GM18861 (cell line): ENCODE data around the gene ACTR5.
"Not testable (repeated sequence)": the region's sequence is repeated elsewhere in the genome, so short reads cannot be mapped to it uniquely, and the experiment has no call there.

Experiments
- ATAC-seq: cut with Tn5 transposase; IDR thresholded peaks from one replicate; pipeline ENCODE4 v1.9.1; 2021; ENCODE audit not compliant: unreplicated experiment

Gene ACTR5

DNA sequence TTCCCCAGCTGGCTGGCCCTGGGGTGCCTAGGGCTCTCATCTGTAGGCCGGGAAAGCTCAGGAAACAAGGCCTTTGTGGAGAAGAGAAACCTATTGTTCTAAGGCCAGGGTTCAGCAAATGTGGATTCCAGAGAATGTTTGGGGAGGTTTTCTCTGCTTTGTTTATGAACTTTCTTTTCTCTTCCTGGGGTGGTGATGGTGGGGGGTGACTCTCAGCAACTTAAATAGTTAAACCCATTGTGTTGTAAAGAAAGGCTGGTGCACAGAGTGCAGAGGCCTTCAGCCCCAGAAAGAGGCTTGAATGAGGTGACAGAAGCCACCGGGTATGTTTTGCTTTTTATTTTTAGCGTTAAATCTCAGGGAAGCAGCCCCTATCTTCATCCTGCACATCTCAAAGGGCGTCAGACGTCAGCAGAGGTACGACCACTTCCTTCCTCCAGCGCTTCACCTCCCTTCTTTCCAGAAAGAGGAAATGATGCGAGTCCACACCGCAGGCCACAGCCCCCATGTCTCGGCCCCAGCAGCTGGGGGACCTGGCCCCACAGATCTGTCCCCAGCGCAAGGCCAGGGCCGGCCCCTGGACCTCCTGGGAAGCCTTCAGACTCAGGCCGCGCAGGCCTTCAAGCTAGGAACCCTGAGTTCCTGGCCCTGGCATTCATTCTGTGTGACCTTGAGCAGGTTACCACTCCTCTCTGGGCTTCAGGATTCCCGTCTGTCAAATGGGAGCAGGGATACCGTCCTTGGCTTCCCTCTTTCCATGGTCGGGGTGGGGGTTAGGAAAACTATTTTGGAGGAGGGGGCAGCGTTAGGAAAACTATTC, 56.6 kb downstream of the ACTR5 start:
- ATAC-seq, result peak; percentile 35

DNA sequence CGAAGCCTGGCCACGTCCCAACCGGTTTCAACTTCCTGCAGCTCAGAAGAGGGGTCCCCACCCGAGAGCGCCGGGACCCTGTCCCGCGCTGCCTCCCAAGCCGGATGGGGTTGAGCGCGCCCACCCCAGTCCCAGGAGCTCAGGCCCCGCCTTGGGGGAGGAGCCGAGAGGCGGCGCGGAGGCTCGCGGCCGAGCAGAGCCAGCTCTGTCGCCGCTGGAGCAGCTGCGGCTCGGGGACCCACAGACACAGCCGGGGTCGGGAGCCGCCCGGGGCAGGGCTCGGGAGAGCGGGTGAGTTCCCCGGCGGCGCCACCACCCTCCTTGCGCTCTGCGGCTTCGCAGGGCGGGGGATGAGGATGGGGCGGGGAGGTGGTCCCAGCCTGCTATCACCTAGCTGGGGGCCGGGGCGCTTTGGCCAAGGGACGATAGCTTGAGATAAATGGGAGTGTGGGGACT, 57.3 kb downstream of the ACTR5 start, which contains the start of gene PPP1R16B:
TSS of gene PPP1R16B (plus strand) at position 196 of the 456 bp plus-strand sequence. CDS start 30,229 bp downstream, outside the sequence.
- no peak for ATAC-seq

DNA sequence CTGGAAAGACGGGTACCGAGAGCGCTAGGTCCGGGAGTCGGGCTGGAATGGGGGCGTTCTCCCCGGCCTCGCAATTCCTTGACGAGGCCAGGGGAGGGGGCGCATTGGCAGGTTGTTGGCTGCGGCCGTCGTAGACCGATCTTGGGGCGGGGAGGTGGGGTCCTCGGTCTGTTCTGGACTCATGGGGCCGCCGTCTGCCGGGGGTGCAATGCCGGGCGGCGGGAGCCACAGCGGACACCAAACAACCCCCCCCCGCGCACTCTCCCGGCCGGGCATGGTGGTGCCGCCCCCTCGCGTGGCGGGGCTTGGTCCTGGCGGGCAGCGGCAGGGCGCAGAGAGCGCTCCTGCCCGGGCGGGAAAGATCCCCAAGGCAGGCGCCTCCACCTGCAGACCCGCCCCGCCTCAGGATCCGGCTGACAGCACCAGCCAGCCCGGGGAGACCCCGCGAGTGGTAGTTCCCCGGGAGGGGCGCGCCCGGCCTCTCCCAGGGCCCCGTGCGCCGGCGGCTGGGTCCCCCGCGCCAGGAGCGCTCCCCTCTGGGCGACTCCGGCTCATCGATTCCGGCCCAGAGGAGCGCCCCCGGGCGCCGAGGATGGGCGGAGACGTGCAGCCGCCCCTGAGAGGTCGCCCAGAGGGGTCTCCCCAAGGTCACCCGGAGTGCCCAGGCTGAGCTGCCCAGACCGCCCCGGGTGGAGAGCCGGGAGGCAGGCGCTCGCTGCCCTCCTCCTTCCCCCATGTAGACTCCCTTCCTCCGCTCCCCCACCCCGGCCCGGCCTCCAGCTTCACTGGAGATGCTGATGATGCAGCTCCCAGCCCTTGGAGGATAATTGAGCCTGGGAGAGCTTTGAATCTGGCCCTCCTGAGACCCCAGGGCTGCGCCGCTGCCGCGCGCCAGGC, 57.9 kb downstream of the ACTR5 start:
- ATAC-seq, result no peak

DNA sequence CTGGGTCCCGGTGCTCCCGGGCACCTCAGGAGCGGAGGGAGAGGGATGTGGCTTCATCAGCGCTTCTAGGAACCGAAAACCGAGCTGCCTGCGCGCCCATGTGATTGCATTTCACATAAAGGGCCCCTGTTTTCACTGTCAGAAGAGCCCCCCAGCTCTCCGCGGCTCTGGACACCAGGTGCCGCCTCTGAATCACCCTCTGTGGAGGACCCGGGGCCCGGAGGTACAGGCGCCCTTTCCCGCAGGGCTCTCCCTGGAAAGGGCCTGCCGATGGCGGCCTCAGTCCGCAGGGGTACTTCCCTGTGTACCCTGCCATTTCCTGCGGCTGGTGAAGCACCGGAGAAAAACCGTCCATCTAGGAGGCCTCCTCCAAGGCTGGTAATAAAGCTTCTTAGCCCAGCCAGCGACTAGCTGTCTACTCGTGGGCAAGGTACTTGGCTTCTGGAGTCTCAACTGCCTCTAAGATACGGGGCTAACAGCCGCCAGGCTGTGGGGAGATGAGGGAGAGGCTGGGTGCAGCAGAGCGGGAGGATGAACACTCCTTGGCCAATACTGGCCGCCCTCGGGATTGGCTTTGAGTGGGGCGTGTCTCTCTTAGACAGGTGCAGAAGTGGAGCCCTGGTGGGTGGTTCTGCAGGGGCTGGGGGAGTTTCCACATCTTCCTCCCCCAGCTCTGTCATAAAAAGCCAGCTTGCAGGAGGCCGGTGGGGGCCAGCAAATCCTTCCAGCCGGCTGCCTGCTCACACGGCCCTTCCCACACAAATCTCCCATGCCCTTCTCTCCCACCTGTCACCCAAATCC, 58.8 kb downstream of the ACTR5 start:
- no peak for ATAC-seq

- no peak for ATAC-seq
Measured at GRCh38 chr20:38809942-38810341, 61.7 kb downstream of the ACTR5 start.

DNA sequence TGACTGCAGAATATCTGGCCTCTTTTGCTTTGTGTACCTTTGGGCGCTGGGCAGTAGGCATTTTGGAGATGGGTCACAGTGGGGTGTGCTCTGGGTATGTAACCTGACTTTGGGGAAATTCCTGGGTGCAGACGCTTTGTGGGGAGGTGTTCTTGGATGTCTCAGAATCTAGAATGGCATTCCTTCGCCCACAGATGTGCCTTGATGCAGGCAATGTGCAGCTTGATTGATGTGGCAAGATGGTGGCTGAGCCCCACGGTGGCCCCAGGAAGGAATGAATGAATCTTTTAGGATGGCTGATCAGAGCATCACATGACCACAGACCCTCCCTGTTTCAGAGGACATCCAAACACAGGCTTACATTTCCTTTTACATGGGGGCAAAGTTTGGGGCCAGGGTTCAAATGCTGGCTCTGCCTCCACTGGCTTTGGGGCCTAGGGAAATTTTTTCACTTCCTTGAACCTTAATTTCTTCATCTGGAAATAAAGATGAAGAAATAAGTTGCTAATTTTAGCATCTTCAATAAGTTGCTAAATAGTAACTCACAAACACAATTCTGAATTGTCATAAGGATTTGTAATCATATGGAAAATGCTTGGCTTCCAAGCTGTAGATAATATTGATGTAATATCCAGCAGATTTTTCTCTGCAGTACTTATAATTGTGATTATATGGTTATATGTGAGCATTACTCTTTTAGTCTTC, 62.8 kb downstream of the ACTR5 start:
- no peak for ATAC-seq

- no peak for ATAC-seq
Measured at GRCh38 chr20:38811769-38812168, 63.5 kb downstream of the ACTR5 start.

DNA sequence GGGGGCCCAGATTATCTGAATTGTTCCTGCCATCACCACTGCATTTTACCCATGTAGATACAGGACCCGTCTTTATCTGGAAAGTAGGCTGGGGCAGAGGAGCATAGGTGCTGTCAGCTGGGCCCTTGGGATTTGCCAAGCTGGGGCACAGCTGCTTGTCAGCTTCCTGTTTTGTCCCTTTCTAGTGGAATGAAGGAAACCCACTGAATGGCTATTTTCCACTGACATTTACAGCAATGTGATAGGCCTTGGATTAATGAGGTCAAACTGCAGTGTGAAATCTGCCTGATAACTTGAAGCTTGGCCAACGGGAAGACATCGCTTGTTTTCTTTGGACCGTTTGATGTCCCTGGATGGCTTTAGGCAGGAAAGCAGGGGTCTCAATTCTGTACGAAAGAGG, 63.9 kb downstream of the ACTR5 start:
- no peak for ATAC-seq

DNA sequence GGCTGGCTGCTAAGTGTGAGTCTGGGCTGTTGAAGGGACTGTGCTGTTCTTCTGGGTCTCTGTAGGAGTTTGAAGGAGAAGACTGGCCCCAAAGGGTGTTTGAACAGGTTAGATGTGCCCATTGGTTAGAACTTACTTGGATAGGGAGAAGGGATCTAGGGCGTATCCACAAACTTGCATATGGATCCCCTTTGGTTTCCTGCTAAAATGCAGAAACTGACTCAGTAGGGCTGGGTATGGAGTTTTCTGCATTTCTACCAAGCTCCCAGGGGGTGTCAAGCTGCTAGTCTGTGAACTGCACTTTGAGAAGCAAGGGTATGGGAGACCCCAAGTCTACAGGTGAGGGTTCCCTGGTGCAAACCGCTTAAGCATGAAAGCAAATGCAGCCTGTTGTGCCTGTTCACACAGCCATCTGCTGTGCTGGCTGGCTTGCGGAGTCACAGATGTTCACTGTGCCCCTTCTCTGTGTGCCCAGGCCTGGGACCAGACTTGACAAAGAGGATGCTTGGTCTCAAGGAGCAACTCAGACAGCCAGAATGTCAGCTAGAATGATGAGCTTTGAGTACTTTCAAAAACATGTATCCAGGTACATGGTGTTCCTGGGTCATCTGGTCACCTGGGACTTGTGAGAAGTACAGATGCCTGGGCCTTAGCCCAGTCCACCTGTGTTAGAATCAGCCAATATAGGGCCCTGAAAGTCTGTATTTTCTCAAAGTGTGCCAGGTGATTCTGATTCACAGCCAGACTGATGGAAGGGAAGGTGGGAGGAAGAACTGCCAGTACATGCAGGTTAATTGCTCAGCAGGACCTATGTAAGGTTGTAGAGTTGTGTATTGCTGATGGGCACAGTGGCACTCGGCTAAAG, 64.7 kb downstream of the ACTR5 start:
- no peak for ATAC-seq

DNA sequence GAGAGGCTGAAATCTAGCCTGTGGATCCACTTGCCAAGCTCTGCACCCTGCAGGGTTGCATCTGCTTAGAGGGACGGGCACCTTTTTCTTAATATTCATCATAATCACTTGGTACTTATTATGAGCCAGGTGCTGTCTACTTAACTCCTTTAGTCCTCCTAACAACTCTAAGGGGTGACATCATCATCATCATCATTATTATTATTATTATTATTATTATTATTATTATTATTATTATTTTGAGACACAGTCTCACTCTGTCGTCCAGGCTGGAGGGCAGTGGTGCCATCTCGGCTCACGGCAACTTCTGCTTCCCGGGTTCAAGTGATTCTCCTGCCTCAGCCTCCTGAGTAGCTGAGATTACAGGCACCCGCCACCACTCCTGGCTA, 65.3 kb downstream of the ACTR5 start:
- not testable (repeated sequence) for ATAC-seq

DNA sequence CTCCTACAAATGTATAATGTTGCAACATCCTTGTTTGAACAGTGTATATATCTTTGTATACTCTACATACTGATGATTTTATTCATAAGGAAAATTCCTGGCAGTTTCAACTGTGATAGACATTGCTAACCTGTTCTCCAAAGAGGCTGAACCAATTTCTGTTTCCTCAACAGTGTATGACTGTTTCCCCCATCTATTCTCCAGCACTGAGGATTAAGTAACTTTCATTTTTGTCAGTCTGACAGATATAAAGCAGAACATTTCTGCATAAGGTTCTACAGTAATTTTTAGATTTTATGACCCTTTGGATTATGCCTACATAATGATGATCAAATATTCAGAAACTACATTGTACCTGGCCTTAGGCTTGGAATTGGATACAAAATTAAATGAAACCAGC, 67.2 kb downstream of the ACTR5 start:
- no peak for ATAC-seq

DNA sequence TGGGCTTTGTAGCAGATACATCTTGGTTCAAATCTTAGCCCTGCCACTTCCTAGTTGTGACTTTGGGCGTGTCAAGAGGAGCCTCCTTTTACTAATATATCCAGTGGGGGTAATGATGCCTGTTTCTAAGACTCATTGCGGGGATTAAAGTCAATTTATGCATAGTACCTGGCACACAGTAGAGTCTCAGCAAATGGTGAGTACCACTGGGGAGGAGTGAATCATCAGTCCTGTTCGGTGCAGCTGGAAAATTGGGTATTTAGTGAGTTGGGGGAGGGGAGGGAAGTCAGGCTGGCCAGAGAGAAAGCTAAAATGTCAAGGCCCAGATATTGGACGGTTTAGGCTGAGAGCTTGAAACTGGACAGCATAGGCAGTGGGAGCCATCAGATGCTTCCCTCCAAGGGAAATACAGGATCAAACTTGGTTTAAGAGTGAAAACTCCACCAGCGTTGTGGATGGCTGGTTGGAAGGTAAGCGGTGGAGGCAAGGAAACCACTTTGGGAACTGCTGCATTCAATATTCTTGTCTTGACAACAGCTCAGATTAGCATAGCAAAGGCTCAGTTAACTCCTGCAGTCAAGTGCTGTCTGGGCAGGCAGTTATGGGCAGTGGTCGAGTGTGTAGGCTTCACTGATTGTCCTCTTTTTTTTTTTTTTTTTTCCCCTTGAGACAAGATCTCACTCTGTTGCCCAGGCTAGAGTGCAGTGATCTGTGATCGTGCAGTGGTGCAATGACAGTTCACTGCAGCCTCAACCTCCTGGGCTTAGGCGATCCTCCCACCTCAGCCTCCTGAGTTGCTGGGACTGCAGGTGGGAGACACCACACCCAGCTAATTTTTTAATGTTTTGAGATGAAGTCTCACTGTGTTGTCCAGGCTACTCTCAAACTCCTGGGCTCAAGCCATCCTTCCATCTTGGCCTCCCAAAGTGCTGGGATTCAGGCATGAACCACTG, 70.1 kb downstream of the ACTR5 start:
- no peak for ATAC-seq
